KG1 (cell line): ENCODE data around the gene TOLLIP.
"Not testable (repeated sequence)": the region's sequence is repeated elsewhere in the genome, so short reads cannot be mapped to it uniquely, and the experiment has no call there.

Experiments
- DNase-seq: peaks from one replicate; lab custom pipeline; 2025; lab: John Stamatoyannopoulos, UW

Gene TOLLIP

GRCh38 chr11:1309498-1310317 is at the start of gene TOLLIP:
TOLLIP (minus strand) TSS chr11:1309632; CDS start chr11:1309498, 134 bp downstream.
- DNase-seq: peak; percentile 62

- DNase-seq: not testable (repeated sequence)
Observed at GRCh38 chr11:1358931-1359330, 49.5 kb upstream of the TOLLIP start.

- DNase-seq: no peak
Observed at GRCh38 chr11:1358286-1358685, 48.9 kb upstream of the TOLLIP start.

GRCh38 chr11:1356478-1356960 is 47.1 kb upstream of the TOLLIP start:
- no peak for DNase-seq

GRCh38 chr11:1356007-1356435 is 46.6 kb upstream of the TOLLIP start:
- no peak for DNase-seq

- no peak for DNase-seq
Observed at GRCh38 chr11:1354125-1354938, 44.9 kb upstream of the TOLLIP start.

- no peak for DNase-seq
Observed at GRCh38 chr11:1353383-1354124, 44.1 kb upstream of the TOLLIP start.

GRCh38 chr11:1352696-1353382 is 43.4 kb upstream of the TOLLIP start:
- DNase-seq: no peak

- DNase-seq: no peak
Observed at GRCh38 chr11:1351278-1351937, 42.0 kb upstream of the TOLLIP start.

- DNase-seq: no peak
Observed at GRCh38 chr11:1350086-1350725, 40.8 kb upstream of the TOLLIP start.

GRCh38 chr11:1349327-1350041 is 40.1 kb upstream of the TOLLIP start:
- no peak for DNase-seq

- no peak for DNase-seq
Observed at GRCh38 chr11:1348796-1349326, 39.4 kb upstream of the TOLLIP start.

- no peak for DNase-seq
Observed at GRCh38 chr11:1348146-1348795, 38.8 kb upstream of the TOLLIP start.

GRCh38 chr11:1347411-1347999 is 38.1 kb upstream of the TOLLIP start:
- DNase-seq: not testable (repeated sequence)

GRCh38 chr11:1346669-1347390 is 37.4 kb upstream of the TOLLIP start:
- DNase-seq: no peak

GRCh38 chr11:1345737-1346513 is 36.5 kb upstream of the TOLLIP start:
- no peak for DNase-seq

- no peak for DNase-seq
Observed at GRCh38 chr11:1344056-1344635, 34.7 kb upstream of the TOLLIP start.
